GM12878 (cell line): Measurements from ENCODE around the gene RALGAPA2. TPM values are rescaled to one million over a fixed set of nuclear protein-coding genes. Genes with fewer than 3 reads are reported as not detected.

ENCODE experiments used
- ATAC-seq: fragments of 200-7000 bp; cut with Tn5 transposase; 3 replicates; pipeline ENCODE4 v1.9.1; 2020; ENCODE audit warnings: mild to moderate bottlenecking, moderate library complexity
- BruUV-seq: library from RNA; stranded (reverse); fragments of 400-500 nt; replicated peaks from 2 replicates; lab custom pipeline; 2021; lab: Mats Ljungman, UMichigan
- CTCF ChIA-PET: fragments of 300-600 bp; sonication (Branson Sonifier 250); formaldehyde crosslinking; extraction: SDS; loops from one replicate; lab custom pipeline; 2021; ENCODE audit warnings: inconsistent platforms; lab: Yijun Ruan, JAX
- POLR2A ChIA-PET: fragments of 350-600 bp; formaldehyde crosslinking; extraction: SDS; loops from one replicate; lab custom pipeline; 2021; ENCODE audit warnings: inconsistent platforms; lab: Charles Lee
- RAD21 ChIA-PET: fragments of 300-600 bp; sonication (Branson Sonifier 250); formaldehyde crosslinking; loops from one replicate; lab custom pipeline; 2023; ENCODE audit warnings: antibody characterized with exemption; ENCODE audit not compliant: unreplicated experiment; lab: Charles Lee
- SMC1A ChIA-PET: fragments of 300-600 bp; sonication (Branson Sonifier 250); formaldehyde crosslinking; loops from one replicate; lab custom pipeline; 2023; ENCODE audit not compliant: unreplicated experiment, uncharacterized antibody; lab: Charles Lee
- DNase-seq: peaks from one replicate; pipeline ENCODE4 v3.0.0-alpha.2; 2011; ENCODE audit warnings: low read depth, low spot score
- FAIRE-seq: peaks from 3 replicates; lab custom pipeline; 2011; peaks lifted over from hg19 to GRCh38; lab: Jason Lieb, UNC
- H2AFZ ChIP-seq: 2 replicates; pipeline ENCODE4 v1.6.0; 2011; ENCODE audit warnings: low read depth, low read length, control low read depth; ENCODE audit not compliant: control insufficient read depth
- H3K27ac ChIP-seq: 2 replicates; pipeline ENCODE4 v1.5.1; 2011; ENCODE audit warnings: control low read depth; ENCODE audit not compliant: control insufficient read depth, insufficient read depth
- H3K27me3 ChIP-seq, 2 experiments: replicated peaks in 1 of 2; 2 replicates each; pipeline versions ENCODE4 v1.6.0 to v1.6.1; 2011; ENCODE audit warnings: low read length in 1 of 2; ENCODE audit not compliant: control insufficient read depth in 2 of 2, insufficient read depth in 2 of 2
- H3K36me3 ChIP-seq, 2 experiments: 2 replicates each; pipeline ENCODE4 v1.5.1; 2011; ENCODE audit warnings: low read length in 1 of 2; ENCODE audit not compliant: control insufficient read depth in 2 of 2, insufficient read depth in 2 of 2
- H3K4me1 ChIP-seq: 2 replicates; pipeline ENCODE4 v1.6.1; 2011; ENCODE audit warnings: mild to moderate bottlenecking, low read length, moderate library complexity, mixed read lengths; ENCODE audit not compliant: control insufficient read depth, insufficient read depth
- H3K4me2 ChIP-seq: 2 replicates; pipeline ENCODE4 v1.6.0; 2011; ENCODE audit warnings: control low read depth; ENCODE audit not compliant: control insufficient read depth, insufficient read depth
- H3K4me3 ChIP-seq: fragments of 200-600 bp; sonication (generic); 2 replicates; pipeline ENCODE4 v1.5.1; 2016
- H3K79me2 ChIP-seq: 2 replicates; pipeline ENCODE4 v1.6.0; 2011; ENCODE audit warnings: low read length; ENCODE audit not compliant: control insufficient read depth, insufficient read depth
- H3K9ac ChIP-seq: 2 replicates; pipeline ENCODE4 v1.8.0; 2011; ENCODE audit warnings: low read length, control low read depth, mixed read lengths; ENCODE audit not compliant: control insufficient read depth, insufficient read depth
- H3K9me3 ChIP-seq: replicated peaks from 3 replicates; pipeline ENCODE4 v1.5.1; 2011; ENCODE audit warnings: mild to moderate bottlenecking, low read length; ENCODE audit not compliant: control insufficient read depth, insufficient read depth
- H4K20me1 ChIP-seq: 2 replicates; pipeline ENCODE4 v1.6.0; 2011; ENCODE audit not compliant: control insufficient read depth, insufficient read depth
- BMI1 ChIP-seq: fragments of 450-650 bp; IDR thresholded peaks from 2 replicates; pipeline ENCODE4 v1.6.1; 2016; ENCODE audit warnings: mild to moderate bottlenecking, moderate library complexity, borderline replicate concordance
- CBX3 ChIP-seq: fragments of 200-600 bp; sonication (generic); IDR thresholded peaks from 2 replicates; pipeline ENCODE4 v1.6.1; 2016; ENCODE audit warnings: low read depth, borderline replicate concordance
- EP300 ChIP-seq, 2 experiments: fragments of 150-350 bp in 1 of 2; IDR thresholded peaks; 2 replicates each; pipeline ENCODE4 v1.6.1; 2011 to 2012; ENCODE audit warnings: low read depth in 2 of 2, low read length in 2 of 2, borderline replicate concordance in 1 of 2, improper control_type of control experiment in 1 of 2, inconsistent platforms in 1 of 2; ENCODE audit not compliant: control insufficient read depth in 1 of 2
- HDAC2 ChIP-seq: fragments of 200-600 bp; sonication (generic); IDR thresholded peaks from 2 replicates; pipeline ENCODE4 v1.6.1; 2017
- LARP7 ChIP-seq: fragments of 450-650 bp; IDR thresholded peaks from 2 replicates; pipeline ENCODE4 v1.6.1; 2017; ENCODE audit warnings: mild to moderate bottlenecking
- MTA3 ChIP-seq: IDR thresholded peaks from 2 replicates; pipeline ENCODE4 v1.6.1; 2012; ENCODE audit warnings: low read length, inconsistent platforms, borderline replicate concordance
- NFYB ChIP-seq: IDR thresholded peaks from 2 replicates; pipeline ENCODE4 v1.6.1; 2011; ENCODE audit warnings: low read depth, mild to moderate bottlenecking, low read length, improper control_type of control experiment, moderate library complexity; ENCODE audit not compliant: insufficient read depth
- POU2F2 ChIP-seq: IDR thresholded peaks from 3 replicates; pipeline ENCODE4 v1.6.1; 2011; ENCODE audit warnings: low read depth, mild to moderate bottlenecking, low read length, borderline replicate concordance
- RUNX3 ChIP-seq: IDR thresholded peaks from 2 replicates; pipeline ENCODE4 v1.6.1; 2012; ENCODE audit warnings: low read length, inconsistent platforms
- SREBF2 ChIP-seq: IDR thresholded peaks from 2 replicates; pipeline ENCODE4 v1.6.1; 2012; ENCODE audit warnings: mild to moderate bottlenecking, low read length
- TCF12 ChIP-seq: IDR thresholded peaks from 2 replicates; pipeline ENCODE4 v1.6.1; 2011; ENCODE audit warnings: low read depth, mild to moderate bottlenecking, low read length
- TCF3 ChIP-seq: IDR thresholded peaks from 2 replicates; pipeline ENCODE4 v1.6.1; 2012; ENCODE audit warnings: low read depth, mild to moderate bottlenecking, low read length, borderline replicate concordance; ENCODE audit not compliant: insufficient read depth
- ZNF274 ChIP-seq: IDR thresholded peaks from one replicate; pipeline ENCODE4 v1.8.0; 2011; ENCODE audit not compliant: insufficient read length, insufficient read depth
- ZNF622 ChIP-seq: fragments of 450-650 bp; IDR thresholded peaks from 2 replicates; pipeline ENCODE4 v1.6.1; 2017; ENCODE audit warnings: mild to moderate bottlenecking, inconsistent platforms
- WGBS: methylation state at CpG from one replicate; pipeline ENCODE4 v1.1.6; 2016; ENCODE audit warnings: low lambda C conversion rate; ENCODE audit not compliant: insufficient replicate concordance, insufficient coverage; ENCODE audit errors: missing lambda C conversion rate; 5-methylcytosine and 5-hydroxymethylcytosine counted together
- in situ Hi-C: fragments of 300-500 bp; cut with MboI; formaldehyde crosslinking; loops from 9 replicates; pipeline ENCODE4 v1.14.3; 2018; ENCODE audit warnings: mixed read lengths
- intact Hi-C: fragments of 100-400 bp; cut with micrococcal nuclease; formaldehyde crosslinking; loops from one replicate; pipeline ENCODE4 v1.14.2; 2022; ENCODE audit not compliant: unreplicated experiment
- polyA plus RNA-seq, 11 experiments: library from polyadenylated mRNA; depleted of rRNA in 4 of 11; unstranded in 6 of 11; stranded (reverse) in 5 of 11; fragments of >200 nt; fragmentation: Nextera tagmentation in 4 of 11; fragmentation: Illumina TruSeq in 1 of 11; extraction: Ambion mirVana in 4 of 11; extraction: Trizol in 1 of 11; gene quantifications; 1 replicate in 1 of 11; 2 replicates in 10 of 11; pipeline versions ENCODE4 v1.2.1 to v1.2.3, GENCODE V29; 2011 to 2016; ENCODE audit warnings: inconsistent platforms in 2 of 11, missing spikeins in 2 of 11, low read depth in 1 of 11
- total RNA-seq, 4 experiments: library from RNA; depleted of rRNA in 3 of 4; stranded (reverse); fragments of >200 nt in 3 of 4; fragmentation: Illumina TruSeq in 1 of 4; extraction: Trizol in 1 of 4; gene quantifications; 2 replicates each; pipeline versions ENCODE4 v1.2.1 to v1.2.3, GENCODE V29; 2013 to 2021
- TF ChIP-seq, protein P1 (sequence below): IDR thresholded peaks from 2 replicates; pipeline ENCODE4 v1.6.1; 2011; ENCODE audit warnings: mild to moderate bottlenecking, low read depth, low read length, moderate library complexity; ENCODE audit not compliant: insufficient replicate concordance
- TF ChIP-seq, protein P2 (sequence below): fragments of 150-350 bp; IDR thresholded peaks from 2 replicates; pipeline ENCODE4 v1.6.1; 2014; ENCODE audit warnings: mild to moderate bottlenecking, low read depth, low read length
- TF ChIP-seq, protein P3 (sequence below): fragments of 450-650 bp; IDR thresholded peaks from 2 replicates; pipeline ENCODE4 v1.6.1; 2014; ENCODE audit warnings: mild to moderate bottlenecking

RALGAPA2 gene
- total and polyA plus RNA-seq, 10 of the 15 experiments (the other 5 are each of a cell fraction or from before 2014, with no cell fraction given) = 2.9 to 29.4 (median 19.6) TPM

DNA sequence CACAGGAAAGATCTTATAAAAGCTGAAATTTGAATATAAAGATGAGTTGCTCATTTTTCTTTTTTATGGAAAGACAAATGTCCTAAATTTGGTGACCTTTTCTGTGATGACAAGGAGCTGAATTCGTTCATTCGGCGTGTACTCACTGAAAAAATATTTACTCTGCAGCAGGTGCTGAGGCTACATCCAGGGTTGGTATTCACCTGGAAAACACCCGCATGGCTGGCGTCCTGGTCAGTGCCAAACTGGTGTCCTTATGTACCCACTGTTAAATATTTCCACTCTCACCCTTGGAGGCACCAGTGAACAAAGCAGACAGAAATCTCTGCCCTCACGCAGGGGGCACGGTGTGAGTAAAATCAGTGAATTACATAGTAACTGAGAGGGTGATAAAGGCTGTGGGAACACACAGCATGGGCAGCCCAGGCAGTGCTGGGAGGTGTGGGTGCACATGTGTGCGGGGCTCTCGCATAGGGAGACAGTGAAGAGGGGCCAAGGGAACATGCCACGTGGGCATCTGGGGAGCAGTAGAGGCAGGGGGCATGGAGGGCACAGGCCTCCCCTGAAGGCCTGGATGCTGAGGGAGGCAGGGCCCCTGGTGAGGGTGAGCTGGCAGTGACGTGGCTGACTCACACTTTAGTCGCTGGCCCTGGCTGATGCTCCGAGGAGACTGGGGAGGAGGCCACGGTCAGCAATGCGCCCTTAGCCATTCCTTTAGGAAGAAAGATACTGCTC, 254.9 kb downstream of the RALGAPA2 start (continued):
- TF ChIP-seq HDAC2 = no peak
- TF ChIP-seq, protein P1, sequence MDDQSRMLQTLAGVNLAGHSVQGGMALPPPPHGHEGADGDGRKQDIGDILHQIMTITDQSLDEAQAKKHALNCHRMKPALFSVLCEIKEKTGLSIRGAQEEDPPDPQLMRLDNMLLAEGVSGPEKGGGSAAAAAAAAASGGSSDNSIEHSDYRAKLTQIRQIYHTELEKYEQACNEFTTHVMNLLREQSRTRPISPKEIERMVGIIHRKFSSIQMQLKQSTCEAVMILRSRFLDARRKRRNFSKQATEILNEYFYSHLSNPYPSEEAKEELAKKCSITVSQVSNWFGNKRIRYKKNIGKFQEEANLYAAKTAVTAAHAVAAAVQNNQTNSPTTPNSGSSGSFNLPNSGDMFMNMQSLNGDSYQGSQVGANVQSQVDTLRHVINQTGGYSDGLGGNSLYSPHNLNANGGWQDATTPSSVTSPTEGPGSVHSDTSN = no peak
- TF ChIP-seq POU2F2 = no peak
- TF ChIP-seq RUNX3 = no peak
- no peak for TF ChIP-seq TCF12
- no peak for TF ChIP-seq ZNF274
- no peak for TF ChIP-seq CBX3
- no peak for TF ChIP-seq TCF3

DNA sequence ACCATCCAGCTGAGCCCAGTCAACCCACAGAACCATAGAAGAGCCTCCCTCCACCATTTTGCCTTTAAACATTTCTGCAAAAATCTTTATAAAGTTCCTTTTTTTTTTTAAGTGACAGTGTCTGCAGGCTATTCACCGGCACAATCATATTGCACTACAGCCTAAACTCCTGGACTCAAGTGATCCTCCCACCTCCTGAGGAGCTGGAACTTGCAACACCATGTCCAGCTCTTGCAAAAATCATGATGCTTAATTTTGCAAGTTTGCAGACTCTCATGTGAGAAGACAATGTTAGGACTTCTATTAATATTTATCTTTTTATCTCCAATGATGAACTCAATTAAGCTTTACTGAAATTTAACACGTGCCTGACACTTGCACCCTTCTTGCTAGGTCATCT, 255.7 kb downstream of the RALGAPA2 start:
- DNase-seq = no peak
- Histone ChIP-seq H3K4me3 (no peak overlapping the region), H3K27ac (no peak overlapping the region), H2AFZ (no peak overlapping the region), H3K36me3 (peaks cover 3 to 7% of the 10 kb centered on the region in 2 experiments; a peak in 2 of 4 replicates), H3K79me2 (no peaks in the 10 kb centered on the region; the same call in 1 of the 2 replicates), H3K9me3 (no peaks in the 10 kb centered on the region), H4K20me1 (no peaks in the 10 kb centered on the region), H3K4me1 (peaks cover 19% of the 10 kb centered on the region), H3K27me3 (no peaks in the 10 kb centered on the region), H3K9ac (no peak overlapping the region), H3K4me2 (no peak overlapping the region)
- WGBS = 97% methylated on average over 2 of the region's 2 CpGs
- ChIA-PET RAD21 (interaction anchor here (0.8 to 1.3 kb wide), 3 partner anchors 11 to 109 kb away, joined by 3 to 5 read pairs (median 3); no protein-coding TSS in a partner anchor), POLR2A (interaction anchor here (0.9 to 6.4 kb wide), 2 partner anchors 8 to 35 kb away, joined by 4 to 46 read pairs; no protein-coding TSS in a partner anchor), CTCF (interaction anchor here (2.2 kb wide), 1 partner anchor 9 kb away, joined by 8 read pairs; no protein-coding TSS in a partner anchor), SMC1A (interaction anchor here (0.7 to 13.7 kb wide), 5 partner anchors 7 to 89 kb away, joined by 3 to 163 read pairs (median 4); no protein-coding TSS in a partner anchor)
- BruUV-seq = no TSS peak
- no peak for FAIRE-seq
- ATAC-seq = no peak
- intact Hi-C loops = loop anchor here (10.0 kb wide), 1 partner anchor 632 kb away; no protein-coding TSS in a partner anchor
- in situ Hi-C loops = no loop called here
- no peak for TF ChIP-seq HDAC2
- TF ChIP-seq MTA3 = no peak
- no peak for TF ChIP-seq BMI1
- TF ChIP-seq, protein P2, sequence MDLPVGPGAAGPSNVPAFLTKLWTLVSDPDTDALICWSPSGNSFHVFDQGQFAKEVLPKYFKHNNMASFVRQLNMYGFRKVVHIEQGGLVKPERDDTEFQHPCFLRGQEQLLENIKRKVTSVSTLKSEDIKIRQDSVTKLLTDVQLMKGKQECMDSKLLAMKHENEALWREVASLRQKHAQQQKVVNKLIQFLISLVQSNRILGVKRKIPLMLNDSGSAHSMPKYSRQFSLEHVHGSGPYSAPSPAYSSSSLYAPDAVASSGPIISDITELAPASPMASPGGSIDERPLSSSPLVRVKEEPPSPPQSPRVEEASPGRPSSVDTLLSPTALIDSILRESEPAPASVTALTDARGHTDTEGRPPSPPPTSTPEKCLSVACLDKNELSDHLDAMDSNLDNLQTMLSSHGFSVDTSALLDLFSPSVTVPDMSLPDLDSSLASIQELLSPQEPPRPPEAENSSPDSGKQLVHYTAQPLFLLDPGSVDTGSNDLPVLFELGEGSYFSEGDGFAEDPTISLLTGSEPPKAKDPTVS = no peak
- TF ChIP-seq SREBF2 = no peak
- TF ChIP-seq, protein P3, sequence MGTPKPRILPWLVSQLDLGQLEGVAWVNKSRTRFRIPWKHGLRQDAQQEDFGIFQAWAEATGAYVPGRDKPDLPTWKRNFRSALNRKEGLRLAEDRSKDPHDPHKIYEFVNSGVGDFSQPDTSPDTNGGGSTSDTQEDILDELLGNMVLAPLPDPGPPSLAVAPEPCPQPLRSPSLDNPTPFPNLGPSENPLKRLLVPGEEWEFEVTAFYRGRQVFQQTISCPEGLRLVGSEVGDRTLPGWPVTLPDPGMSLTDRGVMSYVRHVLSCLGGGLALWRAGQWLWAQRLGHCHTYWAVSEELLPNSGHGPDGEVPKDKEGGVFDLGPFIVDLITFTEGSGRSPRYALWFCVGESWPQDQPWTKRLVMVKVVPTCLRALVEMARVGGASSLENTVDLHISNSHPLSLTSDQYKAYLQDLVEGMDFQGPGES = no peak
- TF ChIP-seq EP300 (IDR thresholded peaks at IDR 0.05; ENCODE audit: borderline replicate concordance in 1 of 2, control insufficient read depth in 1 of 2, low read depth in 2 of 2, low read length in 2 of 2) = no peak
- TF ChIP-seq NFYB = no peak
- TF ChIP-seq LARP7 = no peak
- no peak for TF ChIP-seq ZNF622
